Stimulated activated CD4-positive, alpha-beta T cell treated with anti-CD3 and anti-CD28 coated beads, Interleukin-1b, Interleukin-23, amount 100 ng/mL, for 48 hours (primary cell): ENCODE measurements around the gene GRID1.

Experiments used
- DNase-seq: peaks from one replicate; pipeline ENCODE4 v3.0.0-alpha.2; 2020

GRID1 gene

GRCh38 chr10:86353506-86354485 is 12.8 kb downstream of the GRID1 start:
- no peak for DNase-seq

DNA sequence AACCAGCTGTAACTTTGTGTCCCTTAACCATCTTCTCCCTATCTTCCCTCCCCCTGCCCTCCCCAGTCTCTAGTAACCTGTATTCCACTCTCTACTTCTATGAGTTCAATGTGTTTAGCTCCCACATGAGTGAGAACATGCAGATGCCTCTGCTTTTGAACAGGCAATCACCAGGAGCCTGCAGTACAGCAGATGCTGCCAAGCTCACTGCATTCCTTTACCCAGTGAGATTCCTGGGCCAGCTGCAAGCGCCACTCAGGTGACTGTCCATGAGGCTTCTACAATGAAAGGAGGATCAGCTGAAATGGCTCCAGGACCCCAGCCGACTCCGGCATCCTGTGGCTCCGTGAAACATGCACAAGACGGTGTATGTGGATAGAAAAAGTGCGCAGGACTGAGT is 15.7 kb downstream of the GRID1 start:
- no peak for DNase-seq

DNA sequence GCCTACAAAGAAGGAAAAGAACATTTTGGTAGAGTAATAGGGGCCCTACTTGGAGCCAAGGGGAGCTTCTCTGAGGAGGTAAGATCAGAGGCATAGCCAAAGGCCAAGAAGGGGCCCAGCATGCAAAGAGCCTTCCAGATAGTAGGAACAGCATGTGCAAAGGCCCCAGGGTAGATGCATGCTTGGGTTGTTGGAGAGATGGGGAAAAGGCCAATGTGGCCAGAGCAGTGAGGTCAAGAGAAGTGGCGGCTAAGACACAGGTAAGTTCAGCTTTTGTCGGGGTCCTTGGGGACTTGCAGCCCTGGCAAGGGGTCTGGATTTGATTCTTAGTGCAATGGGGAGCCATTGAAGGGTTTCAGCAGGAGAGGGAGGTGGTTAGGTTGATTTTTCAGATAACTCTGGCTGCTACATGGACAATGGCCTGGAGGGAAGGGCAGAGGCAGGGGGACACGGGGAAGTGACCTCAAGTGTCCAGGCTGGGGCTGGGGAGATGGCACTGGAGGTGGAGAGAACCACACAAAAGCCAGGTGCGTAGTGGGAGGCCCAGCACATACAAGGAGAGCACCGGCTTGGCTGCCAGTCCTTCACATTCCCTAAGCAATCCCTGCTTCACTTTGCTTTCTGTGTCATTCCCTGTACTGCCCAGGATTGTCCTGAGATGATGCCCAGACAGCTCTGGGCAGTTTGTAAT is 16.5 kb downstream of the GRID1 start:
- DNase-seq, result no peak

DNA sequence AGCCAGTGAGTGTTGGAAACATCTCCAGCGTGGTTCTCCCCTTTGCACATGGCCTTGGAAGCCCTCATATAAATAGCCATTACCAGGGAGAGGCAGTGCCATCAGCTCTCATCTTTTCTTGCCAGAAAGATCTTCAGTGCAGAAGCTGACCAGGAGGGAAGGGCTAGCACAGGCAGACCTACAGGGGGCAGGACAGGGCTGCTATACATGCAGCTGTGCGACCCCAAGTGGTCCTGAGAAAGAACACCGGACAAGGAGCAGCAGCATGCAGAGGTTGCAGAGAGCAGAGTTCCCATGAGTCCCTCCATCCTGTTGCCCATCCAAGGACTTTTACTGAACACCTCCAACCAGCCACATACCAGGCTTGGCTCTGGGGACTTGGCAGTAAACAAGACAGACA is 17.1 kb downstream of the GRID1 start:
- no peak for DNase-seq

DNA sequence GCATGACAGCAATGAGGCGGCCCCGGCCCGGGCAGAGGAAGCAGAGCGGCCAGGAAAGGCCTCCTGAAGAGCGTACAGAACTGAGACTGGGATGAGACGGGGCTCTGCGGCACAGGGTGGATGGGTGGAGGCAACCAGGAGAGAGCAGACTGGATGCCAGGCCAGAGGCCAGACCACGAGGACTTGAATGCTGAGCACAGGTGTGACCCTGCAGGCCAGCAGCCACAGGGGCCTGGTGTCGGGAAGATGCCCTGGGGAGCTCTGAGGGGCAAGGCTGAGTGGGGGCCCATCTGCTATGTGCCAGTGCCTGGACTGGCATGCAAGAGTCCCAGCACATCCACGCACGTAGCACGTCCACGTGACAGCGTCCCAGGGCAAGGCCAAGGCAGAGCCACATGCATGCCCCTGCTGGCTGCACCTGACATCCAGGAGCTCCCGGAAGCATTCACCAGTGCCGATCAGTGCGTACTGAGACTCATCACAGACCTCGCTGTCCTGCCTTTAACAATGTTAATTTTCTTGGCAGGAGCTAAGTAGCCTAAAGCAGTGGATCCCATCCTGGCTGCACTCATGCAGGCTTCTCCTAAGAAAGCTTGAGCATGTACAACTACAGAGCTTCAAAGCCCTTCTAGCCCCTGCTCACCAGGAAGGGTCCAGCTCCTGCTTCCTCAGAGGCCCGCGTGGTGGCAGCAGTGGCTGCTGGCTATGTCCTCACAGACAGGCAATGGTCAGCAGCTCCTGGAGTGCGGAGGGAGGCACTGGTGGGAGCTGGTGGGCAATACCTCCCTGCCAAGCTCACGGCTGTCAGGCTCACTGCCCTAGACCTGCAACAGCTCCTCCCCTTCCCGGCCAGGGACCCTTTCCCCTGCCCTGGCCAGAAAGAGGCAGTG is 18.0 kb downstream of the GRID1 start:
- no peak for DNase-seq

- no peak for DNase-seq
These were observed 18.7 kb downstream of the GRID1 start for GRCh38 chr10:86347856-86348255.

DNA sequence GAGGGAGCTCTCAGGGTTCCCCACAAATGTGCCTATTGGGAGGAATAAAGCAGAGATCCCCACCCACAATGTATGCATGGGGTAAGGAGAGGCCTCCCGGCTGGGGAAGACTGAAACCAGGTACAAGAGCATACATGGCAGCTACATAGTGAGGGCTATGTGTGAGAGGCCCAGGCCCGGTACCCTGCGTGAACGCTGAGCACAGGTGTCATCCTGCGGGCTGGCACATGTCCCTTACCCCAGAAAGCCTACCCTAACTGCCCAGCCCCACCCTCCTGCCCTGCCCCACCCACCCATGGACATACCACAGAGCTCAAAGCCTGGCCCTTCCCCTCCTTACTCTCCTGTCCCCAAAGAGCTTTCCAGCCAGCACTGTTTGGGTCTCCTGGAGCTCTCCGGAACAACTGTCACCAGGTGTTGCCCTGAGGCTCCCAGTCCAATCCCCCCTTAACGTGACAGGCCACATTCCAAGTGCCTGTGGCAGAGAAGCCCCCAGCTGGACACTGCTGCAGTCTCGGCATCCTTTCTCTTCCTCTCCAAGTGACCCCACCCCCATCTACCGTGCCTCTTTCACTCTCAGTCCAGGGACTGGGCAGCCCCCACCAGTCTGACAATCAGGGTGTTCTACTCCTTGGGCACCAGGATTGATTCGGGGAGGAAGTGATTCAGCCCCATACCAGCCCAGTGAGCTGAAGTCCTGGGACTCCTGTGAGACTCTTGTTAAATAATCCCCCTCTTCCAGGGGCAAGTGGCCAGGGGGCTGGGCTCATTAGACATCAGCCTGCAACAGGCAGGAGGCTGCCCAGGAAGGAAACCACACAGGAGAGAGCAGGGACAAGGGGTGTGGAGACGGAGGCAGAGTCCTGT is 19.6 kb downstream of the GRID1 start:
- DNase-seq, result no peak

DNA sequence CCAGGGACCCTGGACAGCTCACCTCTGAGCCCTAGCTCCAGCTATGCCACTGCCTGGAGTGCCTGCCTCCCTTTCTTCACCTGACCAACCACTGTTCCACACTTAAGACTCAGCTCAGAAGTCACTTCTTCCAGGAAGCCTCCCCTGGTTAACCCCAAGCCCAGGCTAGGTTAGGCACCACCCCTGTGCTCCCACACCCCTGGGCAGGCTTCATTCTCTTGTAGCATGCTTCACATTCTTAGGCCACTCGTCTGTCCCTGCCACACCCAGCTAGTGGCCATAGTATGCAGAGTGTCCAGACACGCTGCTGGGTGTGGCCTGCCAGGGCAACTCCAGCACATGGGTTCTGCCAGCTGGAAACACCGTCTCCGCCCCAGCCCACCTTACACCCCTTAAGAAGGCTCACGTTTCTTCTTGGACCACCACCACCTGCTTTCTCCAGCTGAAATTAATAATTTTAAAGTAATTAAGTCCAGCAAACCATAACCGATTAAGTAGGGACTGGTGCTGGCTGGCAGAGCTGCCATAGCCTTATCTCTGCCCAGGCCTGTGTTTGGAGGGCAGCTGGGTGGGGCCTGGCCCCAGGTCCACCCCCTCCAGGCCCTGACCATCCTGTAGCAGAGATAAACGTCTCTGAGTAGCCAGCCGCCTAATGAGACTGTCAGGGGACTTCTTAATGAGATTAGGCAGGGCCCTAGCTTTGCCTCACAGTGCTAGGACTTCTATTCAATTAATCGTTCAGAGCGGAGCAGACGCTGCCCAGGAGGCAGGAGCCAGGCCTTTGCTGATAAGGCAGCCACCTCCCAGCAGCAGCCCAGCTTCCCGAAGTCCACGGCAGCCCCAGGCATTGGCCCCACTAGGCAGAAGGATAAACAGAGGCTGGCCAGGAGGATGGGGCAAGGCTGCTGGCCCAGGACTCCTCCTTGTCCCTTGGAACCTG is 20.5 kb downstream of the GRID1 start:
- no peak for DNase-seq

DNA sequence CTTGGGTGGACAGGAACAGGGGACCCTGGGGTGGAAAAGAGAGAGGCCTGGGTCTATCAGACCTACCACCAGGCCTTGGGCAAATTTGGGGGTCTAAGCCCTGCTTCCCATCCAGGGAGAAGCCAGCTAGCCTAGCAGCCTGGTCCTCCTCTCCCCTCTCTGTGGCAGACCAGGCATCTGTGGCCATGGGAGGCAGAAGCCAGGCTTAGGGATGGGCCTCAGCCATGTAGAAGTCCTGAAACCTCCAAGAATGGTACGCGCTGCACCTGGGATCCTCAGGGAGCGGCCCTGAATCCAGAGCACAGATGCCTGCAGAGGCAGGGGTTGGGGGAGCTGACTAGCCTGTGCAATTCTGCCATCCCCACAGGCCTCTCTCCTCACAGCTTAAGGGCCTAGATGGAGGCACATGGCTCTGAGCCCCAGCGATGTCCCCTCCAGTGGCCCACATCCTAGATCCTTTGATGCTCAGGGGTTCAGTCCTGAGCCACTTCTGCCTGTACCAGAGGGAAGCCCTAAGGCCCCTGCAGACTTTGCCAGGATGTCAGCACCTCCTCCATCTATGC is 21.2 kb downstream of the GRID1 start:
- DNase-seq, result no peak

- DNase-seq, result no peak
These were observed 21.9 kb downstream of the GRID1 start for GRCh38 chr10:86344714-86345161.

DNA sequence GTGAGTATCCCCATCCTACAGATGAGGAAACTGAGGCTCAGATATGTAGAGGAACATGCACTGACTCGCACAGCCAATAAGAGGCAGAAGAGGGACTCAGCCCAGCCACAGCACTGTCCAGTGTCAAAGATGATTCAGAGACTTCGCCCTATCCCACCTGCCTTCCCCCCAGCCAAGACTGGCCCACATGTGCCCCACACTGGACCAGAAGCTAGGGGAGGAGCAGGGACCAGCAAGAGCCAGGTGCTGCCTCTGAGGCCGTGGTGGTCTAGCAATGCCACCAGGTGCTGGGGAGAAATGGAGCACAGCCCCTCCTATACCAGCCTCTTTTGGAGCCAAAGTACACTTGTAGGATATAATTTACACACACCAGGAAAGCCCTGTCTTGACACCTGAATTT is 22.3 kb downstream of the GRID1 start:
- no peak for DNase-seq

GRCh38 chr10:86343761-86344160 is 22.8 kb downstream of the GRID1 start:
- no peak for DNase-seq

DNA sequence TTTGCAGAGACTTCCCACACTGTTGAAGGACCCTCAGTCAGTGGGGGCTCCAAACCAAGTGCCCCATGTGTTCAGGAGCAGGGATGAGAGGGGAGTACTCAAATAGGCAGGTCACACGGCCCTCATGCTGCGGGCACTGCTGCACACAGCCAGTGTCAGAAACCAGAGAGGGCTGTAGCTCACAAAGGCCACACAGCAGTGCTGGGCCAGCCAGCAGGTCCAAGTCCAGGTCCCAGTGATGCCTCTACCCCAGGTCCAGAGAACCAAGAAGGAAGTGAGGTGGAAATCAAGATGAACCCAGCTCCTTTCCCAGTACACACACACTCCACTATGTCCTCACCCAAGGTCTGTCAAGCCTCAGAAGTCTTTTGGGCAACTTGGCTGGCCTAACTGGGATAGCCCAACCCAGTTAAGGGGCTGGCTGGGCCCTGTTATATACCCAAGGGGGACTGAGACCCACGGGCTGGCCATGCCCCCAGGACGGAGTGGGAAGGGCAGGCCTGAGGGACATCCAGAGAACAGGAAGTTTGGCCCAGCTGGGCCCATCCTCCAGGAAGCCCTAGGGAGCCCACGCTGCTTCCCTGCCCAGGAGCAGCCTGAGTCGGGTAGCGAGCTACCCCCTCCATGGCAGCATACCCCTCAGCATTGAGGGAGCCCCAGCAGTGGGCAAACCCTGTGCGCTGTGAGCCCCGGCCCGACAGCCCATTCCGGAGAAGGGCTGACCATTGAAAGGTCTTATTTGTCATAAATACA is 24.3 kb downstream of the GRID1 start:
- no peak for DNase-seq

- no peak for DNase-seq
These were observed 25.2 kb downstream of the GRID1 start for GRCh38 chr10:86341361-86341811.

DNA sequence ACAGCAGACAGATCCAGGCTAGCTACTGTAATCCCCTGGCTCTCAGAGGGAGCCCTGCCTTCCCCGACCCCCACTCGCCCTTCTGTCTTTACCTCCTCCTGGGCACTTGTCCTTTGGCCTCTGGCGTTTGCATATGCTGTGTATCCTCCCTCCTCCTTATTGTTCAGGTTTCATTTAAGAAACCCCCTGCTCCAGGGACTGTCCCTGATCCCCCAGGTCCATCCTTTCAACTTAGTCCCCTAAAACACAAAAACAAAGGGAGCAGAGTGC is 25.7 kb downstream of the GRID1 start:
- no peak for DNase-seq

DNA sequence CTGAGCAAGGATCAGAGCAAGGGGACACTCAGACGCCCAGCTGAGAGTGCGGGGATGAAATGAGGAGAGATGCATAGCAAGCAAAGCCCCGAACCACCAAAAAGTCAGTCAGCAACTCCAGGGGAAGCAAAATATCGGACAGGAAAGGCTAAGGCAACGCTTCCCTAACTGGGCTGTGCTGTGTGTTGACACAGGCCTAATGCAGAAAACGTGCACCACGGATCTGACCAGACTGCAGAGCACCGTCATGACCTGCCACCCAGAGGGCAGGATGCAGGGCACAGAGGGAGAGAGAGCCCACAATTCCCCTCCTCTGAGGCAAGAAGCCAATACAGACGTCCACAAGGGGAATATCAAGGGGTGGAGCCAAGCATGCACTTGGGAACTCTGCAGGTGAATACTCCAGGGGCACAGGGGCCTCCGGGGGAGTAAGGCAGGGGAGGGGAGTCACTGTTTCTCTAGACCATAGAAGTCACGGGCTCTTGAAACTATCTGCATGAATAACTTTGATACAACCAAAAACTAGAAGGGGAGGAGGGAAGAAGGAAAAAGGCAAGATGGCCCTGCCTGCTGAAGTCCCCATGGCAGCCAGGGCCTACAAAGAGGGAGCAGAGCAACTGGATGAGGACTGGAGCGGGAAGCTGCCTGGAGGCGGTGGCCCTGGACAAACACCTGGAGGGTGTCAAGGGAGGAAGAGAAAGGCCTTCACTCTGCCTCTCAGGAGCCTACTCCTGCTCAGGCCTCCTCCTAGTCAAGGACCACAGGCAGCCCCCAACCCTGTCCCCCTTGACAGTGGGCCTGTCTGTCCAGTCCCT is 26.2 kb downstream of the GRID1 start:
- DNase-seq, result no peak

- no peak for DNase-seq
These were observed 27.2 kb downstream of the GRID1 start for GRCh38 chr10:86339226-86339865.

DNA sequence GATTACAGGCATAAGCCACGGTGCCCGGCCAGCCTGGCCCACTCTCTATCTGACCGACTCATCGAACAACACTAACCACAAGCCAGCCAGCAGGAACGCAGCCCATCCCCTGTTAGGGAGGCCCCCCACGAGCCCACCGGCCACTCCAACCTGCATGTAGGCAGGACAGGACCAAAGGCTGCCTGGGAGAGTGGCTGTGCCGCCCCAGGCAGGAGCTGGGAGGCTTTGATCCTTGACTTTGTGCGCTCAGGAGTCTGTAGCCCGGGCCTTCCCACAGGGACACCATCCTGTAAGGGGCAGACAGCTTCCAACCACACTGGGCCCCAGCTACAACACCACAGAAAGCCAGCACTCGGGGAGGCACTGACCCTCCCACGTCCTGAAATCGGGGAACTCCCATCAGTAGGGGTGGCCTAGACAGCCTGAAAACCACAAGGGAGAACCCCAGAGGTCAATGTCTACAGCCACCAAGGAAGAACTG is 29.4 kb downstream of the GRID1 start:
- no peak for DNase-seq
